HepG2 (cell line): ENCODE measurements around the gene MIDN. TPM values are rescaled to one million over a fixed set of nuclear protein-coding genes. Genes with fewer than 3 reads are reported as not detected.

Experiments used
- ATRX ChIP-seq: sonication (generic); formaldehyde crosslinking; IDR thresholded peaks from 2 replicates; pipeline ENCODE4 v1.4.0; 2020; ENCODE audit warnings: missing genetic modification reagents, borderline replicate concordance
- GRHL1 ChIP-seq: sonication (generic); formaldehyde crosslinking; conservative IDR thresholded peaks from 2 replicates; pipeline ENCODE4 v1.8.0; 2022; ENCODE audit warnings: missing genetic modification reagents
- GTF2F1 ChIP-seq: fragments of 150-350 bp; IDR thresholded peaks from 2 replicates; pipeline ENCODE4 v1.6.1; 2014; ENCODE audit warnings: low read length
- HNRNPH1 ChIP-seq: fragments of 200-400 bp; formaldehyde crosslinking; optimal IDR thresholded peaks from 2 replicates; pipeline ENCODE3; 2017; ENCODE audit warnings: mild to moderate bottlenecking, low read depth, low read length
- ISX ChIP-seq: sonication (generic); formaldehyde crosslinking; conservative IDR thresholded peaks from 2 replicates; pipeline ENCODE4 v1.5.0; 2020; ENCODE audit warnings: missing genetic modification reagents
- JDP2 ChIP-seq: sonication (generic); formaldehyde crosslinking; IDR thresholded peaks from 2 replicates; pipeline ENCODE4 v1.8.1; 2022; ENCODE audit warnings: missing genetic modification reagents, borderline replicate concordance
- JUN ChIP-seq: sonication (generic); formaldehyde crosslinking; IDR thresholded peaks from 2 replicates; pipeline ENCODE4 v1.4.0; 2020; ENCODE audit warnings: mild to moderate bottlenecking, missing genetic modification reagents
- JUNB ChIP-seq: sonication (generic); formaldehyde crosslinking; IDR thresholded peaks from 2 replicates; pipeline ENCODE4 v1.8.0; 2022; ENCODE audit warnings: missing genetic modification reagents, mild to moderate bottlenecking, borderline replicate concordance
- KLF11 ChIP-seq: IDR thresholded peaks from 2 replicates; pipeline ENCODE4 v1.6.1; 2016; ENCODE audit warnings: missing compliant biosample characterization
- KLF9 ChIP-seq: IDR thresholded peaks from 2 replicates; pipeline ENCODE4 v1.6.1; 2016; ENCODE audit warnings: low read depth
- MXD3 ChIP-seq: IDR thresholded peaks from 2 replicates; pipeline ENCODE4 v1.6.1; 2016; ENCODE audit warnings: mild to moderate bottlenecking, missing biosample characterization, missing genetic modification reagents
- NR2F1 ChIP-seq, 2 experiments: fragments of 450-650 bp in 1 of 2; formaldehyde crosslinking in 1 of 2; IDR thresholded peaks; 2 replicates each; pipeline versions ENCODE4 v1.5.0 to v1.6.1; 2016 to 2020; ENCODE audit warnings: mild to moderate bottlenecking in 1 of 2, missing compliant biosample characterization in 1 of 2, missing genetic modification reagents in 1 of 2, moderate library complexity in 1 of 2
- NR2F6 ChIP-seq, 2 experiments: IDR thresholded peaks; 2 replicates each; pipeline ENCODE4 v1.6.1; 2016; ENCODE audit warnings: antibody characterized with exemption in 1 of 2, mild to moderate bottlenecking in 1 of 2
- SALL2 ChIP-seq: sonication (generic); formaldehyde crosslinking; IDR thresholded peaks from 2 replicates; pipeline ENCODE4 v1.8.1; 2023; ENCODE audit warnings: mild to moderate bottlenecking, missing genetic modification reagents, inconsistent platforms
- SP5 ChIP-seq: IDR thresholded peaks from 2 replicates; pipeline ENCODE4 v1.6.1; 2016; ENCODE audit warnings: low read depth, borderline replicate concordance
- TRIM24 ChIP-seq: sonication (generic); formaldehyde crosslinking; IDR thresholded peaks from 2 replicates; pipeline ENCODE4 v1.8.0; 2022; ENCODE audit warnings: mild to moderate bottlenecking, missing genetic modification reagents
- USF2 ChIP-seq, 2 experiments: sonication (generic) in 1 of 2; formaldehyde crosslinking in 1 of 2; IDR thresholded peaks; 2 replicates each; pipeline versions ENCODE4 v1.5.1 to v1.6.1; 2011 to 2020; ENCODE audit warnings: borderline replicate concordance in 1 of 2, low read depth in 1 of 2, low read length in 1 of 2, mild to moderate bottlenecking in 1 of 2, missing genetic modification reagents in 1 of 2, moderate library complexity in 1 of 2
- YEATS2 ChIP-seq: sonication (generic); formaldehyde crosslinking; IDR thresholded peaks from 2 replicates; pipeline ENCODE4 v1.4.0; 2020; ENCODE audit warnings: missing genetic modification reagents, borderline replicate concordance
- ZNF10 ChIP-seq: sonication (generic); formaldehyde crosslinking; IDR thresholded peaks from 2 replicates; pipeline ENCODE4 v1.4.0; 2020; ENCODE audit warnings: mild to moderate bottlenecking, low read depth, missing genetic modification reagents, borderline replicate concordance
- ZNF30 ChIP-seq: sonication (generic); formaldehyde crosslinking; IDR thresholded peaks from 2 replicates; pipeline ENCODE4 v1.5.0; 2020; ENCODE audit warnings: mild to moderate bottlenecking, missing genetic modification reagents
- ZSCAN29 ChIP-seq: sonication (generic); formaldehyde crosslinking; conservative IDR thresholded peaks from 2 replicates; pipeline ENCODE4 v1.4.0; 2020; ENCODE audit warnings: mild to moderate bottlenecking, missing genetic modification reagents
- ZXDC ChIP-seq: sonication (generic); formaldehyde crosslinking; IDR thresholded peaks from 2 replicates; pipeline ENCODE4 v1.5.0; 2020; ENCODE audit warnings: mild to moderate bottlenecking, missing genetic modification reagents
- polyA plus RNA-seq, 8 experiments: library from polyadenylated mRNA; depleted of rRNA in 3 of 8; stranded (reverse) in 7 of 8; unstranded in 1 of 8; fragments of >200 nt; fragmentation: Illumina TruSeq in 4 of 8; extraction: Trizol in 4 of 8; gene quantifications; 2 replicates each; pipeline versions ENCODE4 v1.2.1 to v1.2.3, GENCODE V29; 2011 to 2016; ENCODE audit warnings: low read depth in 4 of 8, missing spikeins in 1 of 8, mixed read lengths in 1 of 8; ENCODE audit not compliant: insufficient read depth in 1 of 8
- total RNA-seq, 5 experiments: library from RNA; depleted of rRNA; stranded (reverse); fragments of >200 nt; fragmentation: Illumina TruSeq; extraction: Trizol; gene quantifications; 2 replicates each; pipeline ENCODE4 v1.2.3, GENCODE V29; 2016; ENCODE audit warnings: low read depth in 1 of 5

MIDN gene
- total and polyA plus RNA-seq, 2 of the 13 experiments (the other 11 are each of a cell fraction or from before 2014, with no cell fraction given) = 8.4 to 18.0 TPM

GRCh38 chr19:1266129-1266915, 17.9 kb downstream of the MIDN start (continued):
- TF ChIP-seq ATRX (no peak), HNRNPH1 (no peak), GTF2F1 (no peak), JUN (CRISPR knock-in tag) (no peak; the same call in 1 of the 2 replicates), KLF11 (CRISPR knock-in tag) (0 out of 2 replicates have a peak, but pooled peaks have one; percentile 39), USF2 (IDR thresholded peaks at IDR 0.05; ENCODE audit: low read depth, low read length) (no peak), USF2 (CRISPR knock-in tag; IDR thresholded peaks at IDR 0.05; ENCODE audit: borderline replicate concordance) (no peak), JUNB (CRISPR knock-in tag) (no peak), ZNF10 (CRISPR knock-in tag) (no peak), ZNF30 (CRISPR knock-in tag) (no peak), ZSCAN29 (CRISPR knock-in tag) (0 out of 2 replicates have a peak, but pooled peaks have one; percentile 39), YEATS2 (CRISPR knock-in tag) (peak; percentile 55; the same call in 1 of the 2 replicates), KLF9 (peak; percentile 48; the same call in 1 of the 2 replicates), NR2F1 (CRISPR knock-in tag; IDR thresholded peaks at IDR 0.05) (0 out of 4 replicates have a peak, but pooled peaks of 1 of the 2 experiments have one; percentile 20), GRHL1 (CRISPR knock-in tag) (no peak), SALL2 (CRISPR knock-in tag) (no peak), MXD3 (CRISPR knock-in tag) (no peak; the same call in none of the 2 replicates), JDP2 (CRISPR knock-in tag) (no peak), ISX (CRISPR knock-in tag) (no peak), SP5 (CRISPR knock-in tag) (peak; percentile 94), NR2F6 (IDR thresholded peaks at IDR 0.05) (no peak), NR2F6 (CRISPR knock-in tag; IDR thresholded peaks at IDR 0.05) (peak; percentile 65), ZXDC (CRISPR knock-in tag) (no peak), TRIM24 (CRISPR knock-in tag) (no peak)
